AG04450 (cell line): ENCODE data around the gene ADH5. TPM values are rescaled to one million over a fixed set of nuclear protein-coding genes. Genes with fewer than 3 reads are reported as not detected.
A peak's percentile ranks its signal among the peaks of the same experiment; 100 is the strongest.
"Not testable (repeated sequence)": the region's sequence is repeated elsewhere in the genome, so short reads cannot be mapped to it uniquely, and the experiment has no call there.

Experiments
- CTCF ChIA-PET: fragments of 300-600, 350-600 bp; formaldehyde crosslinking; extraction: SDS; loops from one replicate; lab custom pipeline; 2022; ENCODE audit warnings: antibody characterized with exemption, inconsistent platforms; lab: Charles Lee
- POLR2A ChIA-PET: fragments of 350-600 bp; formaldehyde crosslinking; extraction: SDS; loops from one replicate; lab custom pipeline; 2021; ENCODE audit warnings: antibody characterized with exemption, inconsistent platforms; lab: Yijun Ruan, JAX
- DNase-seq: peaks from one replicate; pipeline ENCODE4 v3.0.0-alpha.2; 2011; ENCODE audit warnings: low read depth, low spot score
- H3K27ac ChIP-seq: one replicate; pipeline ENCODE4 v1.5.1; 2012; ENCODE audit warnings: low read depth, low read length, control low read depth
- H3K27me3 ChIP-seq: one replicate; pipeline ENCODE4 v1.6.0; 2012; ENCODE audit warnings: low read length; ENCODE audit not compliant: control insufficient read depth, insufficient read depth
- H3K4me3 ChIP-seq: 2 replicates; pipeline ENCODE4 v1.5.1; 2011; ENCODE audit warnings: mild to moderate bottlenecking, low read depth, low read length, control low read depth
- H3K9me3 ChIP-seq: 2 replicates; pipeline ENCODE4 v1.5.1; 2012; ENCODE audit warnings: low read length; ENCODE audit not compliant: control insufficient read depth, insufficient read depth
- CTCF ChIP-seq: IDR thresholded peaks from 2 replicates; pipeline ENCODE4 v1.5.1; 2011; ENCODE audit warnings: low read depth, low read length, control low read depth, inconsistent platforms
- polyA plus RNA-seq: library from polyadenylated mRNA; depleted of rRNA; stranded (reverse); fragments of >200 nt; gene quantifications from 2 replicates; pipeline ENCODE4 v1.2.3, GENCODE V29; 2011

Gene ADH5
- polyA plus RNA-seq, 1 experiment: 437 TPM

GRCh38 chr4:99099311-99099710 is 10.7 kb upstream of the ADH5 start:
- ChIA-PET POLR2A (no interaction called here), CTCF (interaction anchor here (1.4 kb wide), 1 partner anchor 363 kb away, joined by 4 read pairs; no protein-coding TSS in a partner anchor)
- TF ChIP-seq CTCF: no peak
- H3K9me3 ChIP-seq: peaks cover 5% of the 10 kb centered on the region; the same call in 1 of the 2 replicates
- no peak for DNase-seq
- H3K4me3 ChIP-seq: no peak overlapping the region
- no peak overlapping the region for H3K27ac ChIP-seq
- H3K27me3 ChIP-seq: no peaks in the 10 kb centered on the region

GRCh38 chr4:99091841-99092240 is 3.3 kb upstream of the ADH5 start:
- H3K27ac ChIP-seq, H3K9me3 ChIP-seq, CTCF ChIA-PET, H3K4me3 ChIP-seq, H3K27me3 ChIP-seq, DNase-seq, POLR2A ChIA-PET: not testable (repeated sequence)

- no peaks in the 10 kb centered on the region for H3K27me3 ChIP-seq
- no peak for TF ChIP-seq CTCF
- DNase-seq: no peak
- H3K4me3 ChIP-seq: peak overlapping the region; percentile 90
- CTCF ChIA-PET: no interaction called here
- POLR2A ChIA-PET: no interaction called here
- no peak overlapping the region for H3K27ac ChIP-seq
- peaks cover 5% of the 10 kb centered on the region; the same call in 1 of the 2 replicates for H3K9me3 ChIP-seq
Observed at GRCh38 chr4:99091216-99091575, 2.6 kb upstream of the ADH5 start.

DNA sequence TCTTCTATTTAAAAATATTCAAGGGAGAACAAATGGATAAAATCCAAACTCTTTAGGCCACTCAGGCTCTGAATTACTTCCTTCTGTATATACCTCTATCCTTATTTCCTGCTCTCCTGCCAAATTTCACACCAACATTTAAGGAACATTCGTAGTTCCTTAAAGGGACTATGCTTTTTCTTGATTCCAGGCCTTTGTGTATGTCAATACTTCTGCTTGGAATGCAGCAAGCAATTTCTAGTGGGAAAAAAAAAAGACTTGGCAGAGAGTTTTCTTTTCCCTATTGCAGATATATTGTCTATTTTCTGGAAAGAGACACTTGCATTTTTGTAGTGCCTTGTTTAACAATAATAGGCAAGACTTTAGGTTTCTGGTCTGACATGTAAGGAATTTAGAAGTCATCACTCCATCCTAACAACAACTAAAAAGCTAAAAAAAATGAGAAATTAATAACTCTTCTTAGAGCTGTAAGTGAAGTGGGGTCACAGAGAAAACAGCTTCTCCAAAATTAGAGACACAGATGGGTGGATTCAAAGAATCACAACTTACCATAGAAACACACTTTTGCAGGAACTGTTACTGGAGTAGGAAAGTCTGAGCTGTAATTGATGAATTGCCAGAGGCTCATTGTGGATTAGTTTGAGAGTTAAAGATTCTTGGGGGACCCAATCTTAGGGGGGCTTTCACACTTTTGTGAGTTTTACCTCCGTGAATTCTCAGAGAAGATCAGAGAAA is 2.1 kb upstream of the ADH5 start:
- H3K4me3 ChIP-seq: peak overlapping the region; percentile 90
- H3K27ac ChIP-seq: no peak overlapping the region
- no peak for TF ChIP-seq CTCF
- POLR2A ChIA-PET: no interaction called here
- H3K27me3 ChIP-seq: no peaks in the 10 kb centered on the region
- no peak for DNase-seq
- peaks cover 5% of the 10 kb centered on the region; the same call in 1 of the 2 replicates for H3K9me3 ChIP-seq
- CTCF ChIA-PET: interaction anchor here (0.6 kb wide), 1 partner anchor 315 kb away, joined by 6 read pairs; no protein-coding TSS in a partner anchor

- ChIA-PET POLR2A (interaction anchor here (0.7 to 2.3 kb wide), 10 partner anchors 8 to 944 kb away, joined by 3 to 5 read pairs (median 4); partner anchors contain the start of gene METAP1), CTCF (interaction anchor here (0.9 to 1.6 kb wide), 2 partner anchors 32 to 93 kb away, joined by 4 to 6 read pairs; partner anchors contain the start of gene METAP1)
- no peak for TF ChIP-seq CTCF
- Histone ChIP-seq H3K9me3 (peaks cover 5% of the 10 kb centered on the region; the same call in 1 of the 2 replicates), H3K27ac (peak overlapping the region; percentile 94), H3K27me3 (no peaks in the 10 kb centered on the region), H3K4me3 (peak overlapping the region; percentile 90)
- peak; percentile 43 for DNase-seq
Observed at GRCh38 chr4:99088023-99088449, 552 bp downstream of the ADH5 start.
